Activated T-helper 1 cell treated with anti-CD3 and anti-CD28 coated beads, Interleukin-12 subunit alpha, Interleukin-12 subunit beta, Interleukin-2, Interleukin-4 antibody, amounts not matched to agents 30 ng/mL and 10 ng/mL and 1 ng/mL, durations not matched to agents 14 hours and 24 hours and 36 hours (primary cell): ENCODE data around the gene PRPF19. TPM values are rescaled to one million over a fixed set of nuclear protein-coding genes. Genes with fewer than 3 reads are reported as not detected.

Source experiments
- DNase-seq: peaks from one replicate; pipeline ENCODE4 v3.0.0; 2021; ENCODE audit warnings: low spot score
- H3K27ac Mint-ChIP-seq: one replicate; pipeline ENCODE4 v1.8.0; 2021; ENCODE audit warnings: mild to moderate bottlenecking, mixed read lengths
- H3K27me3 Mint-ChIP-seq: one replicate; pipeline ENCODE4 v1.8.0; 2022; ENCODE audit warnings: mild to moderate bottlenecking, moderate library complexity, mixed read lengths; ENCODE audit not compliant: insufficient read depth
- H3K36me3 Mint-ChIP-seq: one replicate; pipeline ENCODE4 v1.8.0; 2021; ENCODE audit warnings: low read depth, mixed read lengths
- H3K4me1 Mint-ChIP-seq: one replicate; pipeline ENCODE4 v1.8.0; 2021; ENCODE audit warnings: low read depth, mixed read lengths
- H3K4me3 Mint-ChIP-seq: one replicate; pipeline ENCODE4 v1.8.0; 2021; ENCODE audit warnings: mild to moderate bottlenecking, moderate library complexity, mixed read lengths
- H3K9me3 Mint-ChIP-seq: one replicate; pipeline ENCODE4 v1.8.0; 2021; ENCODE audit warnings: mixed read lengths
- intact Hi-C: fragments of 100-400 bp; cut with micrococcal nuclease; formaldehyde crosslinking; loops from one replicate; pipeline ENCODE4 v1.15.1; 2024
- total RNA-seq: library from RNA; stranded (reverse); gene quantifications from 2 replicates; pipeline ENCODE4 v1.2.3, GENCODE V29; 2022

The PRPF19 gene
- total RNA-seq, 1 donor from 2014 or later = 222 TPM

- intact Hi-C loops = loop anchor here (1.0 to 2.0 kb wide), 6 partner anchors 10 to 525 kb away; partner anchors contain the start of genes DDB1, SDHAF2, TKFC and VPS37C
- no peaks in the 10 kb centered on the region for H3K9me3 Mint-ChIP-seq
- peak overlapping the region; percentile 90 for H3K27ac Mint-ChIP-seq
- DNase-seq = no peak
- peak overlapping the region; percentile 90 for H3K4me3 Mint-ChIP-seq
- peaks cover 11% of the 10 kb centered on the region for H3K27me3 Mint-ChIP-seq
- H3K4me1 Mint-ChIP-seq = peaks cover 33% of the 10 kb centered on the region
- H3K36me3 Mint-ChIP-seq = peaks cover 26% of the 10 kb centered on the region
Observed at GRCh38 chr11:60905551-60906113, 753 bp downstream of the PRPF19 start.

GRCh38 chr11:60905047-60905446, 1.3 kb downstream of the PRPF19 start:
- Mint-ChIP-seq H3K36me3 (peaks cover 30% of the 10 kb centered on the region), H3K4me1 (peaks cover 32% of the 10 kb centered on the region), H3K9me3 (no peaks in the 10 kb centered on the region), H3K27me3 (peaks cover 8% of the 10 kb centered on the region), H3K27ac (peak overlapping the region; percentile 90), H3K4me3 (peak overlapping the region; percentile 90)
- DNase-seq = no peak
- intact Hi-C loops = no loop called here

- intact Hi-C loops = no loop called here
- peaks cover 32% of the 10 kb centered on the region for H3K4me1 Mint-ChIP-seq
Observed at GRCh38 chr11:60902625-60903024, 3.8 kb downstream of the PRPF19 start.

GRCh38 chr11:60900673-60901404, 5.5 kb downstream of the PRPF19 start:
- Mint-ChIP-seq H3K27ac (no peak overlapping the region), H3K4me1 (peaks cover 24% of the 10 kb centered on the region), H3K36me3 (peaks cover 54% of the 10 kb centered on the region), H3K4me3 (no peak overlapping the region), H3K9me3 (no peaks in the 10 kb centered on the region), H3K27me3 (no peaks in the 10 kb centered on the region)
- intact Hi-C loops = no loop called here
- no peak for DNase-seq

More at GRCh38 chr11:60902625-60903024, 3.8 kb downstream of the PRPF19 start:
- Mint-ChIP-seq H3K27ac (no peak overlapping the region), H3K36me3 (peaks cover 41% of the 10 kb centered on the region), H3K4me3 (peak overlapping the region; percentile 40), H3K9me3 (no peaks in the 10 kb centered on the region), H3K27me3 (no peaks in the 10 kb centered on the region)
- DNase-seq = no peak

- peaks cover 60% of the 10 kb centered on the region for H3K36me3 Mint-ChIP-seq
- intact Hi-C loops = loop anchor here (1.0 kb wide), 2 partner anchors 58 to 69 kb away; partner anchors contain the start of gene CCDC86
Observed at GRCh38 chr11:60899977-60900376, 6.4 kb downstream of the PRPF19 start.

GRCh38 chr11:60899046-60899936, 7.1 kb downstream of the PRPF19 start:
- H3K9me3 Mint-ChIP-seq = no peaks in the 10 kb centered on the region
- intact Hi-C loops = loop anchor here (1.0 kb wide), 2 partner anchors 57 to 68 kb away; partner anchors contain the start of gene CCDC86
- H3K4me3 Mint-ChIP-seq = no peak overlapping the region
- no peaks in the 10 kb centered on the region for H3K27me3 Mint-ChIP-seq
- H3K36me3 Mint-ChIP-seq = peaks cover 62% of the 10 kb centered on the region
- no peak for DNase-seq
- peak overlapping the region; percentile 12 for H3K27ac Mint-ChIP-seq
- H3K4me1 Mint-ChIP-seq = peaks cover 10% of the 10 kb centered on the region

More at GRCh38 chr11:60899977-60900376, 6.4 kb downstream of the PRPF19 start:
- Mint-ChIP-seq H3K4me3 (no peak overlapping the region), H3K9me3 (no peaks in the 10 kb centered on the region), H3K27ac (no peak overlapping the region), H3K27me3 (no peaks in the 10 kb centered on the region), H3K4me1 (peaks cover 17% of the 10 kb centered on the region)
- DNase-seq = no peak

- Mint-ChIP-seq H3K9me3 (no peaks in the 10 kb centered on the region), H3K36me3 (peaks cover 56% of the 10 kb centered on the region), H3K27ac (no peak overlapping the region), H3K4me3 (no peak overlapping the region), H3K4me1 (peaks cover 5% of the 10 kb centered on the region), H3K27me3 (no peaks in the 10 kb centered on the region)
- intact Hi-C loops = no loop called here
- DNase-seq = no peak
Observed at GRCh38 chr11:60897496-60897895, 8.9 kb downstream of the PRPF19 start.

GRCh38 chr11:60895687-60896086, 10.7 kb downstream of the PRPF19 start:
- no peaks in the 10 kb centered on the region for H3K9me3 Mint-ChIP-seq
- intact Hi-C loops = no loop called here
- H3K27me3 Mint-ChIP-seq = no peaks in the 10 kb centered on the region
- peaks cover 55% of the 10 kb centered on the region for H3K36me3 Mint-ChIP-seq
- H3K4me1 Mint-ChIP-seq = peaks cover 8% of the 10 kb centered on the region
- no peak for DNase-seq
- H3K27ac Mint-ChIP-seq = no peak overlapping the region
- H3K4me3 Mint-ChIP-seq = no peak overlapping the region

- intact Hi-C loops = no loop called here
- Mint-ChIP-seq H3K9me3 (no peaks in the 10 kb centered on the region), H3K4me1 (peaks cover 16% of the 10 kb centered on the region), H3K27me3 (no peaks in the 10 kb centered on the region), H3K36me3 (peaks cover 49% of the 10 kb centered on the region), H3K4me3 (no peak overlapping the region), H3K27ac (no peak overlapping the region)
- DNase-seq = no peak
Observed at GRCh38 chr11:60891103-60891741, 15.2 kb downstream of the PRPF19 start.

GRCh38 chr11:60890696-60891095, 15.7 kb downstream of the PRPF19 start:
- no peaks in the 10 kb centered on the region for H3K9me3 Mint-ChIP-seq
- no peak for DNase-seq
- no peak overlapping the region for H3K27ac Mint-ChIP-seq
- H3K36me3 Mint-ChIP-seq = peaks cover 46% of the 10 kb centered on the region
- intact Hi-C loops = no loop called here
- H3K4me3 Mint-ChIP-seq = no peak overlapping the region
- H3K27me3 Mint-ChIP-seq = no peaks in the 10 kb centered on the region
- peaks cover 16% of the 10 kb centered on the region for H3K4me1 Mint-ChIP-seq

GRCh38 chr11:60889869-60890311, 16.5 kb downstream of the PRPF19 start:
- Mint-ChIP-seq H3K27ac (no peak overlapping the region), H3K27me3 (no peaks in the 10 kb centered on the region), H3K36me3 (peaks cover 42% of the 10 kb centered on the region), H3K4me3 (no peak overlapping the region), H3K4me1 (peaks cover 16% of the 10 kb centered on the region), H3K9me3 (no peaks in the 10 kb centered on the region)
- intact Hi-C loops = no loop called here
- no peak for DNase-seq

- H3K27me3 Mint-ChIP-seq = no peaks in the 10 kb centered on the region
- H3K9me3 Mint-ChIP-seq = no peaks in the 10 kb centered on the region
- intact Hi-C loops = loop anchor here (1.0 kb wide), 2 partner anchors 56 to 112 kb away; no protein-coding TSS in a partner anchor
- DNase-seq = no peak
- H3K27ac Mint-ChIP-seq = no peak overlapping the region
- H3K36me3 Mint-ChIP-seq = peaks cover 33% of the 10 kb centered on the region
- peaks cover 12% of the 10 kb centered on the region for H3K4me1 Mint-ChIP-seq
- no peak overlapping the region for H3K4me3 Mint-ChIP-seq
Observed at GRCh38 chr11:60887556-60887955, 18.8 kb downstream of the PRPF19 start.
